Hepatocyte (in vitro differentiated cells): ENCODE measurements around the gene TPRX2.

Source experiments
- EZH2 ChIP-seq: fragments of 200-600 bp; sonication (generic); IDR thresholded peaks from 2 replicates; pipeline ENCODE4 v1.6.1; 2016; ENCODE audit warnings: antibody characterized with exemption, mild to moderate bottlenecking, borderline replicate concordance
- EZH2phosphoT487 ChIP-seq: fragments of 200-600 bp; sonication (generic); IDR thresholded peaks from one replicate; pipeline ENCODE4 v1.6.1; 2018; ENCODE audit warnings: antibody characterized with exemption, mild to moderate bottlenecking, low read depth, moderate library complexity; ENCODE audit not compliant: unreplicated experiment, severe bottlenecking
- TF ChIP-seq, protein P1 (sequence below): fragments of 200-600 bp; sonication (generic); IDR thresholded peaks from 2 replicates; pipeline ENCODE4 v1.5.1; 2016; ENCODE audit warnings: antibody characterized with exemption, mild to moderate bottlenecking; ENCODE audit not compliant: poor library complexity

DNA sequence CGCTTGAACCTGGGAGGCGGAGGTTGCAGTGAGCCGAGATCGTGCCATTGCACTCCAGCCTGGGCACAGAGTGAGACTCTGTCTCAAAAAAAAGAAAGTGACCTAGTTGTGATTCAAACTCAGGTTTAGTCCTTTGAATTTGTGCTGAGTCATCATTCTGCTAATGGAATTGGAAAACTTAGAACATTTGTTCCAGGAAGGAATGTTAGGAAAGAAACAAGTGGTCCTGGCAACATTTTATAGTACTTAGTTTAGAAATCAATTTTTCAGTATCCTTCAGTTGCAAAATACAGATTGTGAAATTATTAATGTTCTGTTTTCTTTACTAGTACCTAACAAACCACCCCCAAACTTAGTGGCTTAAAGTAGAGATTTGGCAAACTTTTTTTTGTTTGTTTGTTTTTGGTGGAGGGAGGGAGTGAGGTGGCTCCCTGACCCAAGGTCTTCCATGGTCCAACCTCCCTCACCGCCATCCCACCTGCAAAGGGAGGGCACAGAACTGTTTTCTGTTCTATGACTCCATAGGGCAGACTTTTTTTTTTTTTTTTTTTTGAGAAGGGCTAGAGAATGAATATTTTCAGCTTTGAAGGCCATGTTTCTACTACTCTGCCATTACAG lies 36.2 kb downstream of the TPRX2 start:
- TF ChIP-seq, protein P1, sequence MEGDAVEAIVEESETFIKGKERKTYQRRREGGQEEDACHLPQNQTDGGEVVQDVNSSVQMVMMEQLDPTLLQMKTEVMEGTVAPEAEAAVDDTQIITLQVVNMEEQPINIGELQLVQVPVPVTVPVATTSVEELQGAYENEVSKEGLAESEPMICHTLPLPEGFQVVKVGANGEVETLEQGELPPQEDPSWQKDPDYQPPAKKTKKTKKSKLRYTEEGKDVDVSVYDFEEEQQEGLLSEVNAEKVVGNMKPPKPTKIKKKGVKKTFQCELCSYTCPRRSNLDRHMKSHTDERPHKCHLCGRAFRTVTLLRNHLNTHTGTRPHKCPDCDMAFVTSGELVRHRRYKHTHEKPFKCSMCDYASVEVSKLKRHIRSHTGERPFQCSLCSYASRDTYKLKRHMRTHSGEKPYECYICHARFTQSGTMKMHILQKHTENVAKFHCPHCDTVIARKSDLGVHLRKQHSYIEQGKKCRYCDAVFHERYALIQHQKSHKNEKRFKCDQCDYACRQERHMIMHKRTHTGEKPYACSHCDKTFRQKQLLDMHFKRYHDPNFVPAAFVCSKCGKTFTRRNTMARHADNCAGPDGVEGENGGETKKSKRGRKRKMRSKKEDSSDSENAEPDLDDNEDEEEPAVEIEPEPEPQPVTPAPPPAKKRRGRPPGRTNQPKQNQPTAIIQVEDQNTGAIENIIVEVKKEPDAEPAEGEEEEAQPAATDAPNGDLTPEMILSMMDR = no peak
- TF ChIP-seq EZH2phosphoT487 (no peak), EZH2 (no peak)
